Suppressor macrophage treated with lipopolysaccharide for 1 hour (primary cell): ENCODE results near the gene CCDC50.

Experiments
- DNase-seq, 3 donors: peaks; one replicate each; pipeline ENCODE4 v3.0.0-alpha.2; 2020 to 2022

The CCDC50 gene

DNA sequence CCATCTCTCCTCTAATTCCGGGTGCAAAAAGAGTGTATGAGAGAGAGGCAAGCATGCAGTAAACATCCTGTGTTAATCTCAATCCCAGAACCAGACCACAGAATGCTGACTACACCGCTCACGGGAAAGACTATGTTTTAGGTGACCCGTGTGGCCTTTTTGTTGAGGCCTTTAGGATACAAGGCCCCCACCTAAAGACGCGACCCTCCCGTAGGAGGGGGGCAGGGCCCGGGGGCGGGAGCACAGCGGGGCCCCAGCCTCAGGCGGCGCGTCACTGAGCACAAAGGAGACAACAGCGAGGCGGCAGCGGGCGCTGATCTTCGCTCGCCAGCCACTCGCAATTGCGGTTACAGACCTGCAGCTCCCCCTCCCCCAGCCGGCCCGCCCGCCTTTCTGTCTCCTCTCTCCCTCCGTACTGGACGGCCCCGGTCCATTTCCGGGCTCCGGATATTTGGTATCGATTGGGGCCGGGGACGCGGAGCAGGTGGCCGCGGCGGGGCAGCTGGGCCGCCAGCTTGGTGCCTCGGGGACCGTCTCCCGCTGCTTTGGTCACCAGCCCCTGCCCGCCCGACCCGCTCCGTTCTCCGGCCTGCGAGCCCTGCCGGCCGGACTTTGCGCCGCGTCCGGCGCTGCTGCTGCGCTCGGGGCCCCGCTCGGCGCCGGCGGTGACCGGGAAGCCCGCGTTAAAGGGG, at the start of gene CCDC50:
Gene CCDC50, plus strand, starts transcription at position 433 of the 692 bp plus-strand sequence. CDS start 281 bp downstream, outside the sequence.
- peak; percentile 43 to 73 (median 55) for DNase-seq

DNA sequence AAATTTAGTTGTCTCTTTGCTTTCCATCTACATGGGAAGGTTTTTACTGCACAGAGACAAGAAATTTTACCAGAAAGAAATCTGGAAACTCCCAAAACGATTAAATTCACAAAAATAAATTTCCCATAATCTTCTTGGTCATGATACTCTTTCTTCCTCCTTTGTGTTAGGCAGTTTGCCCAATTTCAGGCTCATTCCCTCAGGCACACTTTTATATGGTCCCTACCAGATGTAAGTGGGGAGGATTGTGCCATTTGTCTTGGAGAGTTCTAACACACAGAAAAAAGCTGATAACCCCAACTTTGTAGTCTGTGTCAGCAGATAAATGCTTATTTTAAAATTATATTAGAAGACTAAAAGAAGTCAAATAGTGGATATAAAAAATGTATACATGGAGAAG, 49.1 kb upstream of the CCDC50 start:
- DNase-seq, result peak in 1 of 3 donors; percentile 37

DNA sequence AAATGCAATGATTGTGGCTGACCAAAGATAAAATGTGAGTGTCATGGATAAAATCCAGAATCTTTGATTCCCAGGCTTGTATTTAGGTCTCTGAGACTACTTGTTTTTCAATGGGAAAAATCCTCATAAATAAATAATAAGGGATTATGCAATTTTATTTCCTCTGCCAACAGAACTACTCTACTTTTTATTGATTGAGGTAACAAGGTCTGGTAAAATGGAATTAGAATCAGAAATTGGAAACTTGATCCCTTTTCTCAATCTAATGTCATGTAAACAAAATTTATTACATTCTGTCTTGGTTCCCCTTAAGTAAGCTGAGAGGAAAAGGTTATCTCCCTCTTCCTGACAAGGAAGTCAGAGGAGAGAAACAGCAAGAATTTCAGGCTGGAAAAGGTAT, 48.3 kb upstream of the CCDC50 start:
- DNase-seq, result no peak

DNA sequence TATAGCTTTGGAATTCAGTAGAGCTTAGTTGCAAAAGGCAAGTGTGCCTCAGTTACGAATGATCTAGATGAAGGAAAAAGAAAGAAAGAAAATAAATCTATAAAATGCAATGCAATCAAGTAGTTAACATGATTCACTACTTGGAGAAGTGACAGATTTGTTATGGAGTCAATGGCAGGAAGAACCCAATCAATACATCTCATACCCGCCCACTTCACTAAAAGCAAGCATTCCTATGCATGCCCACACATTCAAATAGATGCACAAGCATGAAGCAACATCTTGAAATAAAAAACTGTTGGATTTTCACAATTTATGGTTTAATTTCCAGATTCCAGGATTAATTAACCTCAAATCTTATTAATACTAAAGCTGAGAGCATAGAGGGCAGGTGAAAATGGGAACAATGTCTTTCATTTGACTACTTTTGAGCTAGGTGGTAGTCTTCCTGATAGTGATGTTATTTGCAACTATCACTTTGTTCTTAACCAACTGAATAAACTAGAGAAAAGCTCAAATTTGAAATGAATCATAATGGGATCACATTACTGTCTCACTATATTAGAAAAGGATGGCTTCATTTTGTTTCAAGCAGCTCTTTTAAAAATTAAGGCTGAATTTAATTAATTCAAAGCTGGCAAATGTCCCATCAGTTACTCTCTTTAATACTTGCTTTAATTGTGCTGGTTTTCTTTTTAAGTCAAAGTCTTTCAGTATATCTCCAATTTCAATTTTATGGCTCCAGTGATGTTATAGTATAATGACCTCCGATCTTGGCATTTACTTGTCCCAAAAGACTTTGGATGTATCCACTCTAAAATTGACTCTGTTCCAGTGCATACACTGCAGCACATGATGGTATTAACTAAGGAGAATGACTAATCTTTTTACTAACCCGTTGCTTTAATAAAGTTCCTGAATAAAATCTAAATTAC, 46.7 kb upstream of the CCDC50 start:
- no peak for DNase-seq

GRCh38 chr3:191283400-191283799, 45.8 kb upstream of the CCDC50 start:
- DNase-seq, result no peak

DNA sequence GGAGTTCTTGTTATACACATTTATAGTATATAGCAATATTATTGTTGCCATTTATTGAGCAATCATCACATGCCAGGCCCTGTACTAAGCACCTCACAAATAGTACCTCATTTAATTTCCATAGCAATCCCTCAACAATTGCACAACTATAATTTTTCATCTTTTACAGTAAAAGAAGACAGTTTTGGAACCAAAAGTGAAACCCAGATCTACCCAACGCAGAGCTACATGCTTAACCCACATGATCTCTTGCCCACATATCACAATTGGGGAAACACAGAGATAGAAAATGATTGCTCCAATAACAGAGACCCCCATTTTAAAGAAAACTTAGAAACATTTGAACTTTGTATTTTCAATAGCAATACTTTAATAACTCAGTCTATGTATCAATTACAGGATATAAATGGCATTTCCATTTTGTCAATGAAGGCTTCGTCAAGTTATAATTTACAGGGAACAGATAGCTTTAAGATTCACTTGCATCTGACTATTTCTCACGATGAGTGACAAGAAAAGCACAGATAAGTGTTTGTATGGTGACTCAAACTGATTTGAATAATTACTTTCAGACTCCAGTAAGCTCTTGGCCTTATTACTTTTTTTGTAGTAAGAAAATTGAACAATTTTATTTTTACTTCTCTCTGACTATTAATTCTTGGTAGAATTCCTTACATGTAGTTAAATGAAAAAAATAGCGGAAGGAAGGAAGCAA, 38.7 kb upstream of the CCDC50 start:
- peak; percentile 45 to 73 (median 48) for DNase-seq

- peak in 2 of 3 donors; percentile 62 to 69 for DNase-seq
These were observed 36.8 kb upstream of the CCDC50 start for GRCh38 chr3:191292243-191293015.

GRCh38 chr3:191294291-191294690, 34.9 kb upstream of the CCDC50 start:
- DNase-seq, result no peak

- DNase-seq, result peak in 2 of 3 donors; percentile 21 to 24
These were observed 33.1 kb upstream of the CCDC50 start for GRCh38 chr3:191296041-191296541.

- DNase-seq, result no peak
These were observed 30.3 kb upstream of the CCDC50 start for GRCh38 chr3:191298846-191299245.

- DNase-seq, result no peak
These were observed 28.8 kb upstream of the CCDC50 start for GRCh38 chr3:191300422-191300821.

- DNase-seq, result peak; percentile 25 to 77 (median 62)
These were observed 28.2 kb upstream of the CCDC50 start for GRCh38 chr3:191301017-191301416.

DNA sequence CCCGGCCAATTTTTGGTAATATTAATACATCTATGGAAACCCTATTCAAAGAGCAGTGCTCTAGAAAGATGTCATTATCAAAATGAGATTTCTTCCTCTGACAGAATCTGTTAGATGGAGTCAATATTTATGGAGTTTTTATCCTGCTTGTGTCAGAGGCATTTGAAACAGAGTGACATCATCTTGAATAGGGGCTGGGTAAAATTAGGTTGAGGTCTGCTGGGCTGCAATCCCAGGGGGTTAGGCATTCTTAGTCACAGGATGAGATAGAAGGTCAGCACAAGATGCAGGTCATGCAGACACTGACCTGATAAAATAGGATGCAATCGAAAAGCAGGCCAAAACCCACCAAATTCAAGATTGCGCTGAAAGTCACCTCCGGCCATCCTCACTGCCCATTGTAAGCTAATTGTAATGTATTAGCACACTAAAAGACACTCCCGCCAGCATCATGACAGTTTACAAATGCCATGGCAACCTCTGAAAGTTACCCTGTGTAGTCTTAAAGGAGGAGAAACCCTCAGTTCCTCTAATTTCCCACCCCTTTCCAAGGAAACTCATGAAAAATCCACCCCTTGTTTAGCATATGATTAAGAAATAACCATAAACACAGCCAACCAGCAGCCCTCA, 27.3 kb upstream of the CCDC50 start:
- no peak for DNase-seq

- no peak for DNase-seq
These were observed 26.7 kb upstream of the CCDC50 start for GRCh38 chr3:191302451-191302850.

GRCh38 chr3:191303596-191303995, 25.6 kb upstream of the CCDC50 start:
- DNase-seq, result no peak

DNA sequence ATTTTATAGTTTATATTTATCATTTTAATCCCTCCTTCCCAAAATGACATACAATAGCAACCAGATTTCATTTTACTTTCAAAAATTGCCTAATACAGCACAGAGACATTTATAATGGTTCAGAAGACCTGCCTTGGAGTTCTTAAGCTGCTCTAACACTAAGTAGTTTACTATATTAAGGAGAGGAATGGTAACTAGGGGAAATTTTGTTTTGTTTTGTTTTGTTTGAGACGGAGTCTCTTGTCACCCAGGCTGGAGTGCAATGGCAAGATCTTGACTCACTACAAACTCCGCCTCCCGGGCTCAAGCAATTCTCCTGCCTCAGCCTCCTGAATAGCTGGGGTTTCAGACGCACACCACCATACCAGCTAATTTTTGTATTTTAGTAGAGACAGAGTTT, 22.8 kb upstream of the CCDC50 start:
- no peak for DNase-seq

- DNase-seq, result no peak
These were observed 21.9 kb upstream of the CCDC50 start for GRCh38 chr3:191307341-191307740.

GRCh38 chr3:191313296-191313695, 15.9 kb upstream of the CCDC50 start:
- no peak for DNase-seq

- DNase-seq, result no peak
These were observed 15.0 kb upstream of the CCDC50 start for GRCh38 chr3:191314109-191314728.

GRCh38 chr3:191316876-191317603, 12.2 kb upstream of the CCDC50 start:
- DNase-seq, result no peak

GRCh38 chr3:191320316-191320715, 8.9 kb upstream of the CCDC50 start:
- DNase-seq, result no peak
